K562 (cell line): Measurements from ENCODE around the gene TSPAN32. TPM values are rescaled to one million over a fixed set of nuclear protein-coding genes. Genes with fewer than 3 reads are reported as not detected.

Experiments used
- EHMT2 ChIP-seq: fragments of 450-650 bp; IDR thresholded peaks from 2 replicates; pipeline ENCODE4 v1.6.1; 2018; ENCODE audit warnings: antibody characterized with exemption
- ETV6 ChIP-seq, 3 experiments: fragments of 150-350 bp in 1 of 3; sonication (generic) in 1 of 3; formaldehyde crosslinking in 1 of 3; IDR thresholded peaks; 2 replicates each; pipeline versions ENCODE4 v1.6.1 to v1.8.0; 2014 to 2022; ENCODE audit warnings: borderline replicate concordance in 2 of 3, low read depth in 2 of 3, antibody characterized with exemption in 1 of 3, low read length in 1 of 3, mild to moderate bottlenecking in 1 of 3, missing genetic modification reagents in 1 of 3
- EWSR1 ChIP-seq: fragments of 450-650 bp; IDR thresholded peaks from 2 replicates; pipeline ENCODE4 v1.6.1; 2018; ENCODE audit warnings: borderline replicate concordance, mild to moderate bottlenecking, low read depth, moderate library complexity; ENCODE audit not compliant: partially characterized antibody
- FOS ChIP-seq: IDR thresholded peaks from 3 replicates; pipeline ENCODE4 v1.6.1; 2011; ENCODE audit not compliant: insufficient read length; ENCODE audit errors: extremely low read depth
- GABPA ChIP-seq: fragments of 200-800 bp; sonication (Bioruptor generic); conservative IDR thresholded peaks from 2 replicates; pipeline ENCODE4 v1.6.1; 2016; ENCODE audit warnings: low read depth, missing genetic modification characterization, missing compliant biosample characterization
- HDAC1 ChIP-seq, 2 experiments: fragments of 450-650 bp; IDR thresholded peaks; 2 replicates each; pipeline ENCODE4 v1.6.1; 2016 to 2017; ENCODE audit warnings: inconsistent platforms in 1 of 2, mild to moderate bottlenecking in 1 of 2, moderate library complexity in 1 of 2
- HDAC2 ChIP-seq: fragments of 450-650 bp; IDR thresholded peaks from 2 replicates; pipeline ENCODE4 v1.6.1; 2016; ENCODE audit warnings: mild to moderate bottlenecking
- IRF2 ChIP-seq: sonication (generic); formaldehyde crosslinking; IDR thresholded peaks from 2 replicates; pipeline ENCODE4 v1.8.1; 2022; ENCODE audit warnings: mild to moderate bottlenecking, missing genetic modification reagents
- L3MBTL2 ChIP-seq: fragments of 450-650 bp; IDR thresholded peaks from 2 replicates; pipeline ENCODE4 v1.6.1; 2016; ENCODE audit warnings: mild to moderate bottlenecking, moderate library complexity
- LCOR ChIP-seq: sonication (generic); formaldehyde crosslinking; IDR thresholded peaks from 2 replicates; pipeline ENCODE4 v1.8.0; 2022; ENCODE audit warnings: mild to moderate bottlenecking, missing genetic modification reagents
- MAZ ChIP-seq, 2 experiments: fragments of 450-650 bp in 1 of 2; sonication (generic) in 1 of 2; formaldehyde crosslinking; IDR thresholded peaks in 1 of 2; conservative IDR thresholded peaks in 1 of 2; 2 replicates each; pipeline versions ENCODE4 v1.4.0 to v1.5.0; 2020; ENCODE audit warnings: mild to moderate bottlenecking in 1 of 2, missing genetic modification reagents in 1 of 2
- MIER1 ChIP-seq: fragments of 450-650 bp; IDR thresholded peaks from 2 replicates; pipeline ENCODE4 v1.6.1; 2016; ENCODE audit warnings: antibody characterized with exemption, mild to moderate bottlenecking, low read depth
- MYNN ChIP-seq, 2 experiments: sonication (generic); formaldehyde crosslinking in 1 of 2; IDR thresholded peaks; 2 replicates each; pipeline versions ENCODE4 v1.5.0 to v1.6.1; 2016 to 2020; ENCODE audit warnings: antibody characterized with exemption in 1 of 2, missing genetic modification reagents in 1 of 2
- POLR2G ChIP-seq: fragments of 200-400 bp; formaldehyde crosslinking; IDR thresholded peaks from 2 replicates; pipeline ENCODE4 v1.6.1; 2017; ENCODE audit warnings: low read depth, mild to moderate bottlenecking, antibody characterized with exemption, low read length, moderate library complexity
- RBM15 ChIP-seq: fragments of 200-400 bp; formaldehyde crosslinking; IDR thresholded peaks from 2 replicates; pipeline ENCODE4 v1.6.1; 2018; ENCODE audit warnings: mild to moderate bottlenecking, low read length, moderate library complexity; ENCODE audit not compliant: insufficient read depth
- SREBF1 ChIP-seq: fragments of 150-350 bp; IDR thresholded peaks from 2 replicates; pipeline ENCODE4 v1.6.1; 2014; ENCODE audit warnings: antibody characterized with exemption, low read depth, low read length, borderline replicate concordance
- TARDBP ChIP-seq: fragments of 450-650 bp; IDR thresholded peaks from 2 replicates; pipeline ENCODE4 v1.6.1; 2016
- TEAD1 ChIP-seq, 2 experiments: fragments of 450-650 bp in 1 of 2; sonication (generic) in 1 of 2; formaldehyde crosslinking; IDR thresholded peaks; 2 replicates each; pipeline versions ENCODE4 v1.4.0 to v1.8.0; 2020 to 2022; ENCODE audit warnings: mild to moderate bottlenecking in 2 of 2, missing genetic modification reagents in 1 of 2
- ZFPM2 ChIP-seq: fragments of 250-450 bp; sonication (Bioruptor Pico); IDR thresholded peaks from 2 replicates; pipeline ENCODE4 v1.5.1; 2022; ENCODE audit warnings: mild to moderate bottlenecking
- ZNF239 ChIP-seq: fragments of 250-450 bp; sonication (Bioruptor Pico); IDR thresholded peaks from 2 replicates; pipeline ENCODE4 v1.4.0; 2020; ENCODE audit warnings: mild to moderate bottlenecking
- ZNF263 ChIP-seq: sonication (generic); formaldehyde crosslinking; IDR thresholded peaks from 2 replicates; pipeline ENCODE4 v1.8.0; 2022; ENCODE audit warnings: mild to moderate bottlenecking, missing genetic modification reagents, borderline replicate concordance
- ZNF766 ChIP-seq: fragments of 200-800 bp; sonication (Bioruptor generic); conservative IDR thresholded peaks from 2 replicates; pipeline ENCODE4 v1.6.1; 2016; ENCODE audit warnings: missing genetic modification characterization, missing compliant biosample characterization
- polyA plus RNA-seq, 8 experiments: library from polyadenylated mRNA; depleted of rRNA in 4 of 8; stranded (reverse) in 5 of 8; unstranded in 3 of 8; fragments of >200 nt; fragmentation: Nextera tagmentation in 2 of 8; fragmentation: Illumina TruSeq in 1 of 8; extraction: Ambion mirVana in 2 of 8; extraction: Trizol in 1 of 8; gene quantifications; 2 replicates each; pipeline versions ENCODE4 v1.2.1 to v1.2.3, GENCODE V29; 2011 to 2014; ENCODE audit warnings: inconsistent platforms in 1 of 8, missing spikeins in 1 of 8
- total RNA-seq, 7 experiments: library from RNA; depleted of rRNA in 6 of 7; stranded (reverse); fragments of >200 nt in 6 of 7; fragmentation: Illumina TruSeq in 2 of 7; extraction: Trizol in 2 of 7; gene quantifications; 2 replicates each; pipeline versions ENCODE4 v1.2.1 to v1.2.3, GENCODE V29; 2011 to 2021; ENCODE audit warnings: low replicate concordance in 1 of 7
- TF ChIP-seq, protein P1 (sequence below), 3 experiments: IDR thresholded peaks in 2 of 3; conservative IDR thresholded peaks in 1 of 3; 2 replicates each; pipeline ENCODE4 v1.5.1; 2011 to 2012; ENCODE audit warnings: low read length in 3 of 3, mild to moderate bottlenecking in 3 of 3, control low read depth in 2 of 3, improper control_type of control experiment in 1 of 3, inconsistent platforms in 1 of 3, low read depth in 1 of 3, mixed read lengths in 1 of 3, moderate library complexity in 1 of 3; ENCODE audit not compliant: insufficient read depth in 2 of 3
- TF ChIP-seq, protein P2 (sequence below): sonication (generic); formaldehyde crosslinking; IDR thresholded peaks from 2 replicates; pipeline ENCODE4 v1.9.0; 2022; ENCODE audit warnings: mild to moderate bottlenecking, missing genetic modification reagents
- TF ChIP-seq, protein P3 (sequence below): fragments of 250-450 bp; sonication (Bioruptor Pico); IDR thresholded peaks from 2 replicates; pipeline ENCODE4 v1.5.0; 2020; ENCODE audit warnings: mild to moderate bottlenecking

The TSPAN32 gene
- total and polyA plus RNA-seq, 9 of the 15 experiments (the other 6 are each of a cell fraction or from before 2014, with no cell fraction given), result 0.21 to 7.3 (median 2.6) TPM

DNA sequence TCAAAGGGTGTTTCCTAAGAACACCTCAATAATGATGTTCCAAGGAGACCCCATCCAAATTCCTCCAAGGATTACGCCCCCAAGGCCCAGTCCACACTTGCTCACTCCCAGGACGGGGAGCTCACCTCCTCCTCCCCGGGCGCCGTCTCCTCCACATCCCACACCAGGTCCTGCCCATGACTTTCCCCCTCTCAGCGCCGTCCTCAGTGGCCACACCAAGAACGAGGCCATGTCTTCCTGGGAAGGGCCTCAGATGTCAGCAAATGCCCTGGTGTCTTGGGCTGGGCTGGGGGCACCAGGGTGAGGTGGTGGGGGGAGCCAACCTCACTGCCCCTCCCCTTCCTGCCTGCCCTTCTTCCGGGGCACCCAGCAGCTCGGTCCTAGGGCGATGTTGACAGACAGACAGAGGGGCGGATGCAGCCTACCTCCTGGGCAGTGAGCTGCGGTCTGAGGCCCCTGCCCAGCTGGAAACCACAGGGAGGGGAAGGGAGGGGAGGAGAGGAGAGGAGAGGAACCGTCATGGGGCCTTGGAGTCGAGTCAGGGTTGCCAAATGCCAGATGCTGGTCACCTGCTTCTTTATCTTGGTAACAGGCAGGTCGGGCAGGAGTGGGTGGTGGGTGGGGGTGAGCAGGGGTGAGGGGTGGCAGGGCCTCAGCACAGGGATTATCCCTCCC is at the start of gene TSPAN32, which contains the start of gene C11orf21 (continued):
- TF ChIP-seq, protein P1, sequence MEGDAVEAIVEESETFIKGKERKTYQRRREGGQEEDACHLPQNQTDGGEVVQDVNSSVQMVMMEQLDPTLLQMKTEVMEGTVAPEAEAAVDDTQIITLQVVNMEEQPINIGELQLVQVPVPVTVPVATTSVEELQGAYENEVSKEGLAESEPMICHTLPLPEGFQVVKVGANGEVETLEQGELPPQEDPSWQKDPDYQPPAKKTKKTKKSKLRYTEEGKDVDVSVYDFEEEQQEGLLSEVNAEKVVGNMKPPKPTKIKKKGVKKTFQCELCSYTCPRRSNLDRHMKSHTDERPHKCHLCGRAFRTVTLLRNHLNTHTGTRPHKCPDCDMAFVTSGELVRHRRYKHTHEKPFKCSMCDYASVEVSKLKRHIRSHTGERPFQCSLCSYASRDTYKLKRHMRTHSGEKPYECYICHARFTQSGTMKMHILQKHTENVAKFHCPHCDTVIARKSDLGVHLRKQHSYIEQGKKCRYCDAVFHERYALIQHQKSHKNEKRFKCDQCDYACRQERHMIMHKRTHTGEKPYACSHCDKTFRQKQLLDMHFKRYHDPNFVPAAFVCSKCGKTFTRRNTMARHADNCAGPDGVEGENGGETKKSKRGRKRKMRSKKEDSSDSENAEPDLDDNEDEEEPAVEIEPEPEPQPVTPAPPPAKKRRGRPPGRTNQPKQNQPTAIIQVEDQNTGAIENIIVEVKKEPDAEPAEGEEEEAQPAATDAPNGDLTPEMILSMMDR (IDR thresholded peaks at IDR 0.05 in 2 of 3, conservative IDR thresholded peaks at IDR 0.05 in 1 of 3; ENCODE audit: insufficient read depth in 2 of 3, low read depth in 1 of 3, low read length in 3 of 3), result no peak
- TF ChIP-seq EWSR1 (no peak), GABPA (peak; percentile 91), TEAD1 (CRISPR knock-in tag; IDR thresholded peaks at IDR 0.05) (peak; percentile 8 to 44; a peak in 1 of 4 replicates), EHMT2 (no peak), MIER1 (no peak), ZFPM2 (CRISPR knock-in tag) (no peak), MYNN (IDR thresholded peaks at IDR 0.05) (peak; percentile 88; the same call in 1 of the 2 replicates), MYNN (CRISPR knock-in tag; IDR thresholded peaks at IDR 0.05) (no peak), POLR2G (peak; percentile 55), FOS (no peak), IRF2 (CRISPR knock-in tag) (no peak), ZNF766 (CRISPR knock-in tag) (peak; percentile 87), LCOR (CRISPR knock-in tag) (no peak), ZNF239 (CRISPR knock-in tag) (0 out of 2 replicates have a peak, but pooled peaks have one; percentile 6), ETV6 (IDR thresholded peaks at IDR 0.05; ENCODE audit: borderline replicate concordance in 1 of 2, low read depth in 2 of 2, low read length in 1 of 2) (no peak), ETV6 (CRISPR knock-in tag; IDR thresholded peaks at IDR 0.05; ENCODE audit: borderline replicate concordance) (no peak), HDAC1 (IDR thresholded peaks at IDR 0.05) (0 out of 4 replicates have a peak, but pooled peaks of 1 of the 2 experiments have one; percentile 25), HDAC2 (0 out of 2 replicates have a peak, but pooled peaks have one; percentile 13), MAZ (CRISPR knock-in tag; conservative IDR thresholded peaks at IDR 0.05 in 1 of 2, IDR thresholded peaks at IDR 0.05 in 1 of 2) (peak; percentile 69 to 96), SREBF1 (no peak), ZNF263 (CRISPR knock-in tag) (peak; percentile 15; the same call in 1 of the 2 replicates), TARDBP (no peak), L3MBTL2 (no peak), RBM15 (no peak)
- TF ChIP-seq, protein P2, sequence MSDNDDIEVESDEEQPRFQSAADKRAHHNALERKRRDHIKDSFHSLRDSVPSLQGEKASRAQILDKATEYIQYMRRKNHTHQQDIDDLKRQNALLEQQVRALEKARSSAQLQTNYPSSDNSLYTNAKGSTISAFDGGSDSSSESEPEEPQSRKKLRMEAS, result peak; percentile 55
- TF ChIP-seq, protein P3, sequence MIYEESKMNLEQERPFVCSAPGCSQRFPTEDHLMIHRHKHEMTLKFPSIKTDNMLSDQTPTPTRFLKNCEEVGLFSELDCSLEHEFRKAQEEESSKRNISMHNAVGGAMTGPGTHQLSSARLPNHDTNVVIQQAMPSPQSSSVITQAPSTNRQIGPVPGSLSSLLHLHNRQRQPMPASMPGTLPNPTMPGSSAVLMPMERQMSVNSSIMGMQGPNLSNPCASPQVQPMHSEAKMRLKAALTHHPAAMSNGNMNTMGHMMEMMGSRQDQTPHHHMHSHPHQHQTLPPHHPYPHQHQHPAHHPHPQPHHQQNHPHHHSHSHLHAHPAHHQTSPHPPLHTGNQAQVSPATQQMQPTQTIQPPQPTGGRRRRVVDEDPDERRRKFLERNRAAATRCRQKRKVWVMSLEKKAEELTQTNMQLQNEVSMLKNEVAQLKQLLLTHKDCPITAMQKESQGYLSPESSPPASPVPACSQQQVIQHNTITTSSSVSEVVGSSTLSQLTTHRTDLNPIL, result no peak
